B cell (primary cell): ENCODE results near the gene RAB10. TPM values are rescaled to one million over a fixed set of nuclear protein-coding genes. Genes with fewer than 3 reads are reported as not detected.

ENCODE experiments used
- ATAC-seq: fragments of 200-7000 bp; cut with Tn5 transposase; one replicate; pipeline ENCODE4 v1.10.0; 2021; ENCODE audit warnings: low read depth, mild to moderate bottlenecking, moderate number of reproducible peaks, moderate library complexity
- CTCF ChIA-PET: fragments of 350-600 bp; sonication (Branson Sonifier 250); formaldehyde crosslinking; loops from one replicate; lab custom pipeline; 2021; ENCODE audit warnings: antibody characterized with exemption, inconsistent platforms; lab: Charles Lee
- POLR2A ChIA-PET: fragments of 350-600 bp; sonication (Branson Sonifier 250); formaldehyde crosslinking; loops from one replicate; lab custom pipeline; 2021; ENCODE audit warnings: antibody characterized with exemption; lab: Charles Lee
- DNase-seq: peaks from one replicate; pipeline ENCODE4 v3.0.0; 2013
- H2AFZ ChIP-seq: 2 replicates; pipeline ENCODE4 v1.6.1; 2012; ENCODE audit warnings: mild to moderate bottlenecking, low read depth, low read length; ENCODE audit not compliant: insufficient read depth, poor library complexity, severe bottlenecking
- H3K27ac ChIP-seq, 2 donors: 1 replicate in 1 of 2; 2 replicates in 1 of 2; pipeline ENCODE4 v1.5.1; 2012 to 2013; ENCODE audit warnings: low read length in 2 of 2, mild to moderate bottlenecking in 2 of 2, moderate library complexity in 1 of 2
- H3K27me3 ChIP-seq, 4 experiments: fragments of 200-600 bp in 1 of 4; sonication (generic) in 1 of 4; replicated peaks in 1 of 4; 1 replicate in 2 of 4; 2 replicates in 2 of 4; pipeline versions ENCODE4 v1.6.1 to v1.7.0; 2013 to 2016; ENCODE audit warnings: low read length in 3 of 4, mild to moderate bottlenecking in 2 of 4, mixed read lengths in 1 of 4, moderate library complexity in 1 of 4; ENCODE audit not compliant: insufficient read depth in 4 of 4, control insufficient read depth in 3 of 4; ENCODE audit errors: control extremely low read depth in 1 of 4
- H3K36me3 ChIP-seq, 2 experiments: replicated peaks in 1 of 2; 1 replicate in 1 of 2; 2 replicates in 1 of 2; pipeline versions ENCODE4 v1.6.1 to v1.7.1; 2013; ENCODE audit warnings: low read length in 1 of 2; ENCODE audit not compliant: insufficient read depth in 2 of 2, control insufficient read depth in 1 of 2; ENCODE audit errors: control extremely low read depth in 1 of 2, extremely low read depth in 1 of 2
- H3K4me1 ChIP-seq, 2 donors: fragments of 200-600 bp in 1 of 2; sonication (generic) in 1 of 2; 1 replicate in 1 of 2; 2 replicates in 1 of 2; pipeline versions ENCODE4 v1.5.1 to v1.6.1; 2013 to 2017; ENCODE audit warnings: low read length in 2 of 2; ENCODE audit not compliant: control insufficient read depth in 2 of 2, insufficient read depth in 2 of 2
- H3K4me2 ChIP-seq: replicated peaks from 2 replicates; pipeline ENCODE3; 2012; ENCODE audit warnings: mild to moderate bottlenecking, low read depth, low read length; ENCODE audit not compliant: poor library complexity, severe bottlenecking
- H3K4me3 ChIP-seq, 5 experiments: fragments of 200-600 bp in 1 of 5; sonication (generic) in 1 of 5; 1 replicate in 3 of 5; 2 replicates in 2 of 5; pipeline versions ENCODE4 v1.5.1 to v1.7.0; 2011 to 2016; ENCODE audit warnings: low read length in 4 of 5, mild to moderate bottlenecking in 4 of 5, low read depth in 2 of 5, control low read depth in 1 of 5, moderate library complexity in 1 of 5; ENCODE audit not compliant: insufficient read depth in 1 of 5; ENCODE audit errors: control extremely low read depth in 1 of 5, extremely low read depth in 1 of 5
- H3K79me2 ChIP-seq: fragments of 200-600 bp; sonication (generic); one replicate; pipeline ENCODE4 v1.6.0; 2016; ENCODE audit warnings: low read length; ENCODE audit not compliant: control insufficient read depth, insufficient read depth
- H3K9ac ChIP-seq: fragments of 200-600 bp; sonication (generic); 2 replicates; pipeline ENCODE4 v1.6.1; 2017; ENCODE audit warnings: mild to moderate bottlenecking, low read length, moderate library complexity
- H3K9me3 ChIP-seq, 3 donors: one replicate each; pipeline versions ENCODE4 v1.6.1 to v1.7.1; 2013; ENCODE audit warnings: low read length in 2 of 3; ENCODE audit not compliant: control insufficient read depth in 2 of 3, insufficient read depth in 1 of 3; ENCODE audit errors: control extremely low read depth in 1 of 3
- H4K20me1 ChIP-seq: 2 replicates; pipeline ENCODE4 v1.6.0; 2012; ENCODE audit warnings: mild to moderate bottlenecking, low read length; ENCODE audit not compliant: insufficient read depth, control insufficient read depth, poor library complexity, severe bottlenecking
- H3K27ac Mint-ChIP-seq: one replicate; pipeline ENCODE4 v1.8.0; 2021; ENCODE audit warnings: mixed read lengths
- H3K27me3 Mint-ChIP-seq: one replicate; pipeline ENCODE4 v1.8.0; 2021; ENCODE audit warnings: mixed read lengths
- H3K4me1 Mint-ChIP-seq: one replicate; pipeline ENCODE4 v1.8.0; 2021; ENCODE audit warnings: mixed read lengths
- H3K4me3 Mint-ChIP-seq: one replicate; pipeline ENCODE4 v1.8.0; 2021; ENCODE audit warnings: mixed read lengths
- H3K9me3 Mint-ChIP-seq: one replicate; pipeline ENCODE4 v1.8.0; 2022; ENCODE audit warnings: mixed read lengths; ENCODE audit not compliant: insufficient read depth
- EZH2 ChIP-seq: IDR thresholded peaks from 2 replicates; pipeline ENCODE4 v1.6.1; 2012; ENCODE audit warnings: borderline replicate concordance, low read depth, mild to moderate bottlenecking, moderate library complexity, low read length; ENCODE audit not compliant: insufficient read depth, poor library complexity, severe bottlenecking
- WGBS: methylation state at CpG from one replicate; pipeline ENCODE4 v1.1.5; 2013; ENCODE audit warnings: missing lambda C conversion rate; ENCODE audit not compliant: insufficient coverage; 5-methylcytosine and 5-hydroxymethylcytosine counted together
- intact Hi-C: fragments of 100-400 bp; cut with micrococcal nuclease; formaldehyde crosslinking; loops from one replicate; pipeline ENCODE4 v1.10.0; 2022
- polyA plus RNA-seq: library from polyadenylated mRNA; depleted of rRNA; stranded (reverse); fragments of >200 nt; gene quantifications from 2 replicates; pipeline ENCODE4 v1.2.3, GENCODE V29; 2012
- total RNA-seq, 2 donors: library from RNA; stranded (reverse); fragments of 120-200 nt in 1 of 2; gene quantifications; 1 replicate in 1 of 2; 2 replicates in 1 of 2; pipeline versions ENCODE4 v1.2.3 to v1.2.4, GENCODE V29; 2013 to 2022
- TF ChIP-seq, protein P1 (sequence below): fragments of 200-600 bp; IDR thresholded peaks from one replicate; pipeline ENCODE4 v1.8.0; 2022; ENCODE audit warnings: antibody characterized with exemption, mild to moderate bottlenecking

Gene RAB10
- total and polyA plus RNA-seq, 2 donors (not counting 1 experiment from before 2014, with no cell fraction given), result 21.7 to 66.7 TPM

DNA sequence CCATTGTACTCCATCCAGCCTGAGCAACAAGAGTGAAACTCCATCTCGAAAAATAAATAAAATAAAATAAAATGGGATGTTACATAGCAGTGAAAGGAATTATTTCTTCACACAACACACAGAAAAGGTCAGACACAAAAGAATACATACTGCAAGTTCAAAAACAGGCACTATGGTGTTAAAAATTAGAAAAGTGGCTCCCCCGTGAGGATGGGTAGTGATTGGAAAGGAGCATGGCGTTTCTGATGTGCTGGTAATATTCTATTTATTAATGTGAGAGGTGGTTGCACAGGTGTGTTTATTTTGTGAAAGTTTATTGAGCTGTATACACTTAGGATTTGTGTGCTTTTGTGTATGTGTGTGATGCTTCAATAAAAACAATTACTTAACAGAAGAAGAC is 22.9 kb upstream of the RAB10 start:
- Histone ChIP-seq H3K4me1 (no peaks in the 10 kb centered on the region), H2AFZ (no peak overlapping the region), H3K9me3 (peaks cover 0 to 6% (median 0%) of the 10 kb centered on the region in 3 donors), H4K20me1 (no peaks in the 10 kb centered on the region), H3K27ac (no peak overlapping the region), H3K36me3 (no peaks in the 10 kb centered on the region), H3K9ac (no peak overlapping the region), H3K4me3 (no peak overlapping the region), H3K4me2 (no peak overlapping the region), H3K79me2 (no peaks in the 10 kb centered on the region), H3K27me3 (no peaks in the 10 kb centered on the region)
- H3K27me3 Mint-ChIP-seq, result no peaks in the 10 kb centered on the region
- H3K27ac Mint-ChIP-seq, result no peak overlapping the region
- TF ChIP-seq, protein P1, sequence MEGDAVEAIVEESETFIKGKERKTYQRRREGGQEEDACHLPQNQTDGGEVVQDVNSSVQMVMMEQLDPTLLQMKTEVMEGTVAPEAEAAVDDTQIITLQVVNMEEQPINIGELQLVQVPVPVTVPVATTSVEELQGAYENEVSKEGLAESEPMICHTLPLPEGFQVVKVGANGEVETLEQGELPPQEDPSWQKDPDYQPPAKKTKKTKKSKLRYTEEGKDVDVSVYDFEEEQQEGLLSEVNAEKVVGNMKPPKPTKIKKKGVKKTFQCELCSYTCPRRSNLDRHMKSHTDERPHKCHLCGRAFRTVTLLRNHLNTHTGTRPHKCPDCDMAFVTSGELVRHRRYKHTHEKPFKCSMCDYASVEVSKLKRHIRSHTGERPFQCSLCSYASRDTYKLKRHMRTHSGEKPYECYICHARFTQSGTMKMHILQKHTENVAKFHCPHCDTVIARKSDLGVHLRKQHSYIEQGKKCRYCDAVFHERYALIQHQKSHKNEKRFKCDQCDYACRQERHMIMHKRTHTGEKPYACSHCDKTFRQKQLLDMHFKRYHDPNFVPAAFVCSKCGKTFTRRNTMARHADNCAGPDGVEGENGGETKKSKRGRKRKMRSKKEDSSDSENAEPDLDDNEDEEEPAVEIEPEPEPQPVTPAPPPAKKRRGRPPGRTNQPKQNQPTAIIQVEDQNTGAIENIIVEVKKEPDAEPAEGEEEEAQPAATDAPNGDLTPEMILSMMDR, result no peak
- TF ChIP-seq EZH2, result no peak
- no peak overlapping the region for H3K4me3 Mint-ChIP-seq
- WGBS, result 88% methylated on average over 2 of the region's 3 CpGs
- intact Hi-C loops, result no loop called here
- H3K9me3 Mint-ChIP-seq, result peaks cover 6% of the 10 kb centered on the region
- ATAC-seq, result no peak
- H3K4me1 Mint-ChIP-seq, result no peaks in the 10 kb centered on the region
- ChIA-PET CTCF (no interaction called here), POLR2A (no interaction called here)
- DNase-seq, result no peak

DNA sequence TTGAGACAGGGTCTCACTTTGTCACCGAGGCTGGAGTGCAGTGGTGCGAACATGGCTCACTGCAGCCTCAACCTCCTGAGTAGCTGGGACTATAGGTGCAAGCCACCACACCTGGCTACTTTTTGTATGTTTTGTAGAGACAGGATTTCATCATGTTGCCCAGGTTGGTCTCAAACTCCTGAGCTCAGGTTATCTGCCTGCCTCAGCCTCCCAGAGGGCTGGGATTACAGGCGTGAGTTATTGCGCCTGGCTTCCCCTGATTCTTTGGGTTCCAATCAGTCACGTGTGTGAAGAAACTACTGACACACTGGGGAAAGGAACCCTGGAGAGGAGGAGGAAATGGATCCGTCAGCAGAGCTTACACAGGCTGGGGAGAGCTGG is 22.3 kb upstream of the RAB10 start:
- intact Hi-C loops, result no loop called here
- no peaks in the 10 kb centered on the region for H3K4me1 ChIP-seq
- no peak overlapping the region for H3K27ac Mint-ChIP-seq
- no peak overlapping the region for H3K9ac ChIP-seq
- H3K4me3 Mint-ChIP-seq, result no peak overlapping the region
- DNase-seq (no peak), ATAC-seq (no peak)
- no peaks in the 10 kb centered on the region for H3K27me3 ChIP-seq
- no peak overlapping the region for H3K4me2 ChIP-seq
- no peaks in the 10 kb centered on the region for H3K79me2 ChIP-seq
- POLR2A ChIA-PET, result interaction anchor here (0.5 kb wide), 1 partner anchor 24 kb away, joined by 3 read pairs; no protein-coding TSS in a partner anchor
- H3K4me1 Mint-ChIP-seq, result no peaks in the 10 kb centered on the region
- H3K27me3 Mint-ChIP-seq, result no peaks in the 10 kb centered on the region
- no peak for TF ChIP-seq EZH2
- TF ChIP-seq, protein P1, result no peak
- WGBS, result 79% methylated on average over 6 of the region's 6 CpGs
- H4K20me1 ChIP-seq, result no peaks in the 10 kb centered on the region
- peaks cover 6% of the 10 kb centered on the region for H3K9me3 Mint-ChIP-seq
- peaks cover 0 to 6% (median 0%) of the 10 kb centered on the region in 3 donors for H3K9me3 ChIP-seq
- H3K4me3 ChIP-seq, result no peak overlapping the region
- H2AFZ ChIP-seq, result no peak overlapping the region
- no peak overlapping the region for H3K27ac ChIP-seq
- no peaks in the 10 kb centered on the region for H3K36me3 ChIP-seq
- CTCF ChIA-PET, result interaction anchor here (0.8 kb wide), 1 partner anchor 20 kb away, joined by 3 read pairs; no protein-coding TSS in a partner anchor
